IPS-20b (cell line): Measurements from ENCODE around the gene PDE6C.

Experiments used
- H3K27ac ChIP-seq: one replicate; pipeline ENCODE4 v1.5.1; 2013; ENCODE audit warnings: low read length
- H3K27me3 ChIP-seq: 2 replicates; pipeline ENCODE4 v1.6.1; 2013; ENCODE audit warnings: mild to moderate bottlenecking, low read length, inconsistent platforms; ENCODE audit not compliant: insufficient read depth
- H3K36me3 ChIP-seq: 2 replicates; pipeline ENCODE4 v1.6.1; 2013; ENCODE audit warnings: low read depth, mild to moderate bottlenecking, inconsistent platforms, low read length, moderate library complexity; ENCODE audit not compliant: insufficient read depth
- H3K4me1 ChIP-seq: 2 replicates; pipeline ENCODE4 v1.6.1; 2013; ENCODE audit warnings: mild to moderate bottlenecking, control low read depth, inconsistent platforms, low read length, moderate library complexity; ENCODE audit not compliant: insufficient read depth
- H3K4me3 ChIP-seq: 2 replicates; pipeline ENCODE4 v1.5.1; 2013; ENCODE audit warnings: mild to moderate bottlenecking, low read length, inconsistent platforms
- H3K9ac ChIP-seq: 2 replicates; pipeline ENCODE4 v1.6.1; 2013; ENCODE audit warnings: low read depth, mild to moderate bottlenecking, inconsistent platforms, low read length, moderate library complexity
- H3K9me3 ChIP-seq: 2 replicates; pipeline ENCODE4 v1.6.1; 2013; ENCODE audit warnings: mild to moderate bottlenecking, low read depth, low read length, inconsistent platforms; ENCODE audit not compliant: insufficient read depth

The PDE6C gene

DNA sequence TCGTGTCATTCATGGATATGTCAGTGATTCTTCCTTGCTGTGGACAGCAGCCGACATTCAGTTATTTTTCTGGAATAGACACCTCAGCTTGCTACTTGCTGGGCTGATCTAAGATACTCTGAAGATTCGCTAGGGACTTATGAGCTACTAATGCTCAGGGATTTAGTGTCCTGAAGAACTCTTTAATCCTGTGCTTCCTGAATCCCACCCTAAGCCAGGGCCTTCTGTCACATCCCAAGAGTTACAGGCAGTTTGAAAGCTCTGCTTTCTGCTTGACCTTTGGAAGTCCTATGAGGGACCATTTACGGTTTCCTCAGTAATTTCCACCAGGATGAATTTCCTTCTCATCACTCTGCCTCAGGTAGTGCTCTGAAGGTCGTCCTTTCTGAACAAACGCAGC, at the start of gene PDE6C:
Gene PDE6C (plus strand): TSS at position 227 of the 400 bp plus-strand sequence. CDS start 189 bp downstream, outside the sequence.
- H3K9me3 ChIP-seq: no peaks in the 10 kb centered on the region
- H3K9ac ChIP-seq: no peak within 1 kb of the TSS
- H3K27me3 ChIP-seq: no peaks in the 10 kb centered on the region; the same call in 1 of the 2 replicates
- no peak within 1 kb of the TSS for H3K4me3 ChIP-seq
- 0 out of 2 replicates have a peak, but pooled peaks cover 2% of the 10 kb centered on the region for H3K4me1 ChIP-seq
- no peaks in the 10 kb centered on the region for H3K36me3 ChIP-seq
- H3K27ac ChIP-seq: no peak within 1 kb of the TSS

DNA sequence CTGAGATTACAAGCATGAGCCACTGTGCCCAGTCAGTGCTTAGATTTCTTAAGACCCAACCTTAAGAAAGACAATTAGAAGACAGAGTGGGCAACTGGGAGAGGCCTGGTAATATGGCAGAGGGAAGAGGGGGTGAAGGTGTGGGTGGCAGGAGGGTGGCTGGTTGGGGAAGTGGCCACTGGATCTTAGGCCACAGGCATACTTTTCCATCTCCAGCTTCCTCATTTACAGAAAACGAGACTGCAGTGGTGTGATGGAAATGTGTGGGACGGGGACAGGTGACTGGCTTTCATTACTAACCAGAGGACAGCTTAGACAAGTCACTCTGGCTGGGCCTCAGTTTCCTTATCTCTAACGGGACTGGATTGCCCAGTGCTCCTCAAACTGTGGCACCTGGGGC, 46.9 kb upstream of the PDE6C start:
- H3K27me3 ChIP-seq: peaks cover 92% of the 10 kb centered on the region
- H3K9me3 ChIP-seq: peaks cover 4% of the 10 kb centered on the region; the same call in 1 of the 2 replicates
- H3K9ac ChIP-seq: no peak overlapping the region
- no peak overlapping the region for H3K4me3 ChIP-seq
- peaks cover 3% of the 10 kb centered on the region; the same call in 1 of the 2 replicates for H3K4me1 ChIP-seq
- H3K36me3 ChIP-seq: no peaks in the 10 kb centered on the region
- no peak overlapping the region for H3K27ac ChIP-seq

DNA sequence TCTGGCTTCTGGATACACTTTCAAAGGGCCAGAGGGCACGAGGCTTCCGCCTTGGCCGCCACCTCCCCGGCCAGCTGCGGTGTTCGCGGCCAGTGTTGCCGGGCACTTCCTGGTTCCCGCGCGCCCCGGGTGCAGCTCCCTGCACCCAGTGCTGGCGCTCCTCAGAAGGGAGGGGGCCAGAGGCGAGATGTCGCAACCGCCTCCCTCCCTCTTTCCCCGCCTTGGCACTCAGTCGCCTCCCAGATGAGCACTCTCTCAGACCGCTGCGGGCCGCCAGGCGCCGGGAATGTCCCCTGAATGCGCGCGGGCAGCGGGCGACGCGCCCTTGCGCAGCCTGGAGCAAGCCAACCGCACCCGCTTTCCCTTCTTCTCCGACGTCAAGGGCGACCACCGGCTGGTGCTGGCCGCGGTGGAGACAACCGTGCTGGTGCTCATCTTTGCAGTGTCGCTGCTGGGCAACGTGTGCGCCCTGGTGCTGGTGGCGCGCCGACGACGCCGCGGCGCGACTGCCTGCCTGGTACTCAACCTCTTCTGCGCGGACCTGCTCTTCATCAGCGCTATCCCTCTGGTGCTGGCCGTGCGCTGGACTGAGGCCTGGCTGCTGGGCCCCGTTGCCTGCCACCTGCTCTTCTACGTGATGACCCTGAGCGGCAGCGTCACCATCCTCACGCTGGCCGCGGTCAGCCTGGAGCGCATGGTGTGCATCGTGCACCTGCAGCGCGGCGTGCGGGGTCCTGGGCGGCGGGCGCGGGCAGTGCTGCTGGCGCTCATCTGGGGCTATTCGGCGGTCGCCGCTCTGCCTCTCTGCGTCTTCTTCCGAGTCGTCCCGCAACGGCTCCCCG, 45.7 kb upstream of the PDE6C start, which contains the start of gene FFAR4:
Gene FFAR4 (plus strand): TSS at position 231 of the 842 bp plus-strand sequence. CDS start 56 bp downstream, at position 287.
- peaks cover 3% of the 10 kb centered on the region; the same call in 1 of the 2 replicates for H3K4me1 ChIP-seq
- H3K4me3 ChIP-seq: peak within 1 kb of the TSS; percentile 70
- H3K9me3 ChIP-seq: peaks cover 4% of the 10 kb centered on the region; the same call in 1 of the 2 replicates
- no peak within 1 kb of the TSS for H3K9ac ChIP-seq
- peaks cover 96% of the 10 kb centered on the region for H3K27me3 ChIP-seq
- no peaks in the 10 kb centered on the region for H3K36me3 ChIP-seq
- H3K27ac ChIP-seq: no peak within 1 kb of the TSS

DNA sequence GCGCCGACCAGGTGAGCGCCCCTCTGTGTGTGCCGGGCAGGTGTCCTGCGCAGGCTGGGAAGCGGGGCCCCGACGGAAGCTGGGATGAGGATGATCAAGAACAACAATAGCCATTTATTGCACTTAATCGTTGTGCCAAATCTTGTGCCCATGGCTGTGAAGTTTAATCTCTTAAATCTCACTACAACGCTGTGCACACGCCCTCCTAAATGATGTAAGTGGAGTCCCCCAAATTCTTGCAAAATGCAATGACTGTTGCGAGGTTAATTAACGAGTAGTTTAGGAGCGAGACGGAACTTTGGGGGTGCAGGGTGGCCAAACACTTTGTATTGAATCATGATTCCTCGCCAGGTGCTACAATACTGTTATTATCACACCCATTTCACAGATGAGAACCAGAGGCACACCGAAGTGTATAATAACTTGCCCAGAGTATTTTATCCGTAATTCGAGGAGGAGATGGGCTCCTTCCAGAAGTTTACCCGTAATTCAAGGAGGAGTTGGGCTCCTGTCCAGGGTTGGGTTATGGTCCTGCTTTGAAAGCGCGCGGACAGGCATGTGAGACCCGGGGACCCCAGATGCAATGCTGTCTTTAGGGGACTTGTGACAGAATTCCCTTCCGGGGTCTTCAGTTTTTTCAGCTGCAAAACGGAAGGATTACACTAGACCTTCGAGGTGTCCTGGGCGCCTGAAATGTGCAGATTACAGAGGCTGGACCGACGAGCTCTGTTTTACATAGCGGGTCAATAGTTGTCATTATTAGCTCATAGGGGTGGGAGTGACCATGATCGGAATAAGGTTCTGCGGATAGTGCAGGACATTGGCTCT, 44.8 kb upstream of the PDE6C start:
- Histone ChIP-seq H3K4me3 (peak overlapping the region; percentile 70; the same call in 1 of the 2 replicates), H3K9ac (no peak overlapping the region), H3K27me3 (peaks cover 97% of the 10 kb centered on the region), H3K27ac (no peak overlapping the region), H3K4me1 (peaks cover 3% of the 10 kb centered on the region; the same call in 1 of the 2 replicates), H3K9me3 (peaks cover 4% of the 10 kb centered on the region; the same call in 1 of the 2 replicates), H3K36me3 (no peaks in the 10 kb centered on the region)

DNA sequence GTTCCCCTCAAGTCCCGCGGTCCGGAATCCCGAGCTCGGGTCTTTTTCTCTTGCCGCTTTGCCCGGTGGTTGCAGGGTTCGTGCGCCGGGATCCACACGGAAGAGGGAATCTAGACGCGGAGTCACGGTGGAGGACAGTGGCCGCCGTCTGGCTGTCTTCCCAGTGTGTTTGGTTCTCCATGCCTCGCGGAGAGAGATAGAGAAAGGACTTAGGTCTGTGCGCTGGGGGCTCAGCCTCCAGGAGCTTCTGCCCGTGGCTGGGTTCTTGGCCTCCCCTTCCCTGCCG, 44.3 kb upstream of the PDE6C start:
- Histone ChIP-seq H3K27ac (no peak overlapping the region), H3K27me3 (peaks cover 98% of the 10 kb centered on the region), H3K4me1 (peaks cover 3% of the 10 kb centered on the region; the same call in 1 of the 2 replicates), H3K4me3 (peak overlapping the region; percentile 70; the same call in 1 of the 2 replicates), H3K9ac (no peak overlapping the region), H3K9me3 (peaks cover 4% of the 10 kb centered on the region; the same call in 1 of the 2 replicates), H3K36me3 (no peaks in the 10 kb centered on the region)

DNA sequence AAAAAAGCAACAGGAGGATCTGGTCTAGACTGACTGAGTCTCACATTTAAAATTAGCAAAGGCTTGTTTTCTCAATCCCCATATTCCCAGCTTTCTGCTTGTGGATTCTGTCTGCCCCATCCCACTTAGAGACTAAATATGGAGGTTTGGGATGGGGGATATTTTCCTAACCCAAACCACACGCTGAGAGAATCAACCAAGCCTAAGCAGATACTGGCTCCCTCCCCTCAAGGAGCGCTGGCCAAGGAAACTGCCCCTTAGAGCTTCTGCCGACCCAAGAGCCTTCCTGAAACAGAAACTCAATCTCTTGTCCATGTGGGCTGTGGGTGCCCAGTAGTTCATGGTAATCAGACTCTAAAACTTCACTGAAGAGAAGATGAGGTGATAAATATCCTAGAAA, 42.0 kb upstream of the PDE6C start:
- peaks cover 81% of the 10 kb centered on the region for H3K27me3 ChIP-seq
- no peak overlapping the region for H3K27ac ChIP-seq
- peaks cover 4% of the 10 kb centered on the region; the same call in 1 of the 2 replicates for H3K9me3 ChIP-seq
- H3K4me3 ChIP-seq: no peak overlapping the region
- no peak overlapping the region for H3K9ac ChIP-seq
- H3K4me1 ChIP-seq: peaks cover 3% of the 10 kb centered on the region; the same call in 1 of the 2 replicates
- no peaks in the 10 kb centered on the region for H3K36me3 ChIP-seq

DNA sequence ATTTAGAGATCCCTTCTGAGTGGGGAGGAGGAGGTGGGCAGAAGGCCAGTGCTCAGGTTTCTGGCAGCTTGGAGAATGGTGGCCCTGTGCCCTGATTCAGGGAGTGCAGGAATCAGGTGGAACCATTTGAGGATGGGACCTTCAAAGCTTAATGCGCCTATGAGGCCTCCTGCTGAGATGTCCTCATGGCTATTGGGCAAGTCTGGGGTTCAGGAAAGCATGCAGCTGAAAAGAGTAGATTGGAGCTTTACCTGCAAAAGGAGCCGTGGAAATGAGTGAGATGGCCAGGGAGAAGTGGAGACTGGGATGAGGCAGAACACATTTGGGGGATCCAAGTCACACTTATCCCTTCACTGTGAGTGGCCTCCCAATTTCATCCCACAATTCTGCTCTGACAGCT, 39.7 kb upstream of the PDE6C start:
- Histone ChIP-seq H3K27me3 (peaks cover 58% of the 10 kb centered on the region), H3K9me3 (peaks cover under 1% of the 10 kb centered on the region; the same call in 1 of the 2 replicates), H3K4me3 (no peak overlapping the region), H3K27ac (no peak overlapping the region), H3K36me3 (no peaks in the 10 kb centered on the region), H3K4me1 (peaks cover 2% of the 10 kb centered on the region; the same call in 1 of the 2 replicates), H3K9ac (no peak overlapping the region)

DNA sequence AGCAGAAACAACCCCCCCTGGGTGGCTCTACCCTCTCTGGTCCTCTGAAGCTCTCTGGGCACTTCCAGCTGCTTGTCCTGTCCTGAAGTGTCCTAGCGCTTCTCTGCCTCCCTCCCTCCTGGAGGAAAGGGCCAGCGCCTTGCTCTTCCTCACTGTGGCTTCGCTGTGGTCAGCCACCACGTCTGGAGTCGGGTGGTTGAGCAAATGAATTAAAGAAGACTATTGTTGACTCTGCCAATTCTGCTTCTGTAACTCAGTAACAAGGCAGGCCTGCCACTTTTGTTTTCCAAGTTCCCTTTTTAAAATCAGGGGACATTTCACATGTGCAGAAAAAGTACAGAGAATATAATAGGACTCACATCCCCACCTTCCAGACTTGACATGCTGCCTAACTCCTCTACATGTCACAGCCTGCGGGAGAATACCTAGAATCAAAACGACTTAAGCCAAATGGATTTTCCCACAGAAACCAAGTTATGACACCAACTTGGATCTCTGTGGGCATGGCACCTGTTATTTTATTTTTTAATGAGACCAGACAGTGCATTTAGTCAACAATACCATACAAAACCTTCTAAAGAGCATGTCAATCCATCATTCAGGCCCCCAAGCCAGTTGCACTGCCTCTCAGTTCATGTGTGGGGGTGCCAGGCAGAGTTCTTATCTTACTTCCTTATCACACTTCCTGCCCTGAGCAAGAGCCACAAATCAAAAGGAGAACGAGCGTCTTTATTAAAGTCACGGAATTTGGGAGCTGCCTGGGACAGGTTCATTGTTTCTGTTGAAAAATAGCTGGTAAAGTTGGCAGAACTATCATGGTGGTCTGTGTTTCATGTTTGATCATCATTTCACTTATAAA, 39.1 kb upstream of the PDE6C start:
- Histone ChIP-seq H3K36me3 (no peaks in the 10 kb centered on the region), H3K9ac (no peak overlapping the region), H3K9me3 (no peaks in the 10 kb centered on the region), H3K27ac (no peak overlapping the region), H3K4me3 (no peak overlapping the region), H3K4me1 (no peaks in the 10 kb centered on the region), H3K27me3 (peaks cover 52% of the 10 kb centered on the region)

DNA sequence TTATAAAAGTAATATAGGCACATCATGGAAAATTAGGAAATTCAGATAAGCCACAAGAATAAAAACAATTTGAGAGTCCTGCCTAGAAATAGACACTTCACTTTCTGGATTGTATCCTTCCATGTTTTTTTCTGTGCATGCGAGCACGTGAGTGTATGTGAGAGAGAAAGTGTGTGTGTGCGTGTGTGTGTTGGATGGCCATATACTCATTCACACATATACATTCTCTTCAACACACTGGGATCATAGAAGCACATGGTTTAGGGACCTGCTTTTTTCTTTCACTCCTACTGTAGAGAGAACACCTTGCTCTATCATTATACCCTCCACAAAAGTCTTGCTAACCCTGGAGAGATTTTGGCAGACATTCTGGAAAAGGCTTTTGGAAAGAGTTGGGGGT, 38.4 kb upstream of the PDE6C start:
- Histone ChIP-seq H3K9ac (no peak overlapping the region), H3K4me1 (no peaks in the 10 kb centered on the region), H3K9me3 (no peaks in the 10 kb centered on the region), H3K27me3 (peaks cover 45% of the 10 kb centered on the region), H3K36me3 (no peaks in the 10 kb centered on the region), H3K27ac (no peak overlapping the region), H3K4me3 (no peak overlapping the region)

DNA sequence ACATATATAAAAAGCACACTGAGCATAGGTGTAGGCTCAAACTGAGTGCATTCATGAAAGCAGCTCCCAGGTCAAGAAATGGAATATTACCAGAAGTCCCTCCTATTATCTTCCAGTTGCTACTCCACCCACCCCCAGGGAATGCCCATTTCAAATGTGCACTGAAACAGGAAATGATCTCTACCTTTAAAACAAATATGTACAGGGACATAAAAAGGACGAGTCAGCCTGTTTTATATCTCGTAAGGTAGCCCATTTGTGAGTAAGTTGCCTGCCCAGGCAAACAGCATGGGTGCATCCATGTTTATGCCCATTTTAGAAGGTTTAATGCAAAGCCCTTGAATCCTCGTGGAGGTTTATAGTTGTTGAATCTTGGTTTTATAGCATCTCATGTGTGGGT, 35.4 kb upstream of the PDE6C start:
- no peaks in the 10 kb centered on the region for H3K9me3 ChIP-seq
- no peaks in the 10 kb centered on the region for H3K4me1 ChIP-seq
- H3K36me3 ChIP-seq: no peaks in the 10 kb centered on the region
- no peak overlapping the region for H3K27ac ChIP-seq
- no peak overlapping the region for H3K4me3 ChIP-seq
- peaks cover 16% of the 10 kb centered on the region for H3K27me3 ChIP-seq
- no peak overlapping the region for H3K9ac ChIP-seq

DNA sequence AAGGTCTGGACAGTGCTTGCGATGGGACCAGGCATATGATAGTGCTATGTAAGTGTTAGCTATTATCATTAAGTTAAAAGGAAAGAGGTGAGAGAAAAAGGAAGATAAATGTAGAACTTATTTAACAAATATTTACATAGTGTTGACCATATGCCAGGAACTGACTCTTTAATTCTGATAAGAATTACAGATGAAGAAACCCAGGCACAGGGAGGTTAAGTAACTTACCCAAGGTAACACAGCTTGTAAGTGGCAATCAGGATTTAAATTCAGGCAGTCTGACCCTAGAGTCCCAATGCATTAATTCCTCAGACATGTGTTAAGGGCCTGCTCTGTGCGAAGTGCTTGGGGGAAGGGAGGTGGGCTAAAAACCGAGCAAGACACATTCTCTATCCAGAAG, 34.8 kb upstream of the PDE6C start:
- Histone ChIP-seq H3K36me3 (no peaks in the 10 kb centered on the region), H3K9ac (no peak overlapping the region), H3K4me3 (no peak overlapping the region), H3K27me3 (peaks cover 9% of the 10 kb centered on the region), H3K27ac (no peak overlapping the region), H3K9me3 (no peaks in the 10 kb centered on the region), H3K4me1 (no peaks in the 10 kb centered on the region)
